WTC11 (cell line): ENCODE measurements around the gene CEBPA. TPM values are rescaled to one million over a fixed set of nuclear protein-coding genes. Genes with fewer than 3 reads are reported as not detected.
A peak's percentile ranks its signal among the peaks of the same experiment; 100 is the strongest.

Source experiments
- ATAC-seq: fragments of 200-7000 bp; cut with Tn5 transposase; 2 replicates; pipeline ENCODE4 v1.10.0; 2021; ENCODE audit warnings: mild to moderate bottlenecking, moderate library complexity
- CTCF ChIA-PET: fragments of 300-600 bp; sonication (Branson Sonifier 250); formaldehyde crosslinking; loops from one replicate; lab custom pipeline; 2021; ENCODE audit warnings: antibody characterized with exemption; lab: Charles Lee
- POLR2A ChIA-PET: fragments of 350-600 bp; sonication (Branson Sonifier 250); formaldehyde crosslinking; loops from one replicate; lab custom pipeline; 2021; ENCODE audit warnings: antibody characterized with exemption; lab: Charles Lee
- DNase-seq: peaks from one replicate; pipeline ENCODE4 v3.0.0; 2021; ENCODE audit warnings: low spot score
- H3K27ac Mint-ChIP-seq: 2 replicates; pipeline ENCODE4 v1.8.0; 2021; ENCODE audit warnings: mixed read lengths
- H3K27me3 Mint-ChIP-seq: 2 replicates; pipeline ENCODE4 v1.8.0; 2021; ENCODE audit warnings: low read depth, mild to moderate bottlenecking, moderate library complexity, mixed read lengths
- H3K36me3 Mint-ChIP-seq: 2 replicates; pipeline ENCODE4 v1.8.0; 2021; ENCODE audit warnings: mixed read lengths
- H3K4me1 Mint-ChIP-seq: 2 replicates; pipeline ENCODE4 v1.8.0; 2022; ENCODE audit warnings: mixed read lengths
- H3K4me3 Mint-ChIP-seq: 2 replicates; pipeline ENCODE4 v1.8.0; 2021; ENCODE audit warnings: mild to moderate bottlenecking, moderate library complexity, mixed read lengths
- H3K9me3 Mint-ChIP-seq: 2 replicates; pipeline ENCODE4 v1.8.0; 2021; ENCODE audit warnings: mixed read lengths
- ETV6 ChIP-seq: sonication (generic); formaldehyde crosslinking; IDR thresholded peaks from 2 replicates; pipeline ENCODE4 v1.8.1; 2022; ENCODE audit warnings: mild to moderate bottlenecking, missing genetic modification reagents
- FOXP1 ChIP-seq: sonication (generic); formaldehyde crosslinking; IDR thresholded peaks from 2 replicates; pipeline ENCODE4 v1.8.0; 2022; ENCODE audit warnings: missing genetic modification reagents, mild to moderate bottlenecking, moderate library complexity, borderline replicate concordance
- MYBL2 ChIP-seq: sonication (generic); formaldehyde crosslinking; IDR thresholded peaks from 2 replicates; pipeline ENCODE4 v1.8.1; 2023; ENCODE audit warnings: mild to moderate bottlenecking, moderate library complexity, missing genetic modification reagents
- SMAD4 ChIP-seq: sonication (generic); formaldehyde crosslinking; IDR thresholded peaks from 2 replicates; pipeline ENCODE4 v1.8.0; 2022; ENCODE audit warnings: mild to moderate bottlenecking, missing genetic modification reagents
- ZNF121 ChIP-seq: sonication (generic); formaldehyde crosslinking; IDR thresholded peaks from 2 replicates; pipeline ENCODE4 v1.8.0; 2023; ENCODE audit warnings: missing genetic modification reagents
- ZNF263 ChIP-seq: sonication (generic); formaldehyde crosslinking; IDR thresholded peaks from 2 replicates; pipeline ENCODE4 v1.8.1; 2022; ENCODE audit warnings: low read depth, mild to moderate bottlenecking, moderate library complexity, missing genetic modification reagents
- total RNA-seq: library from RNA; stranded (reverse); gene quantifications from 3 replicates; pipeline ENCODE4 v1.2.3, GENCODE V29; 2021
- TF ChIP-seq, protein P1 (sequence below): sonication (generic); formaldehyde crosslinking; IDR thresholded peaks from 2 replicates; pipeline ENCODE4 v1.8.1; 2023; ENCODE audit warnings: mild to moderate bottlenecking, missing genetic modification reagents, borderline replicate concordance
- TF ChIP-seq, protein P2 (sequence below): fragments of 250-450 bp; sonication (Bioruptor Pico); IDR thresholded peaks from 2 replicates; pipeline ENCODE4 v1.9.0; 2021; ENCODE audit warnings: moderate library complexity, mild to moderate bottlenecking, inconsistent platforms, borderline replicate concordance
- TF ChIP-seq, protein P3 (sequence below): fragments of 250-450 bp; sonication (Bioruptor Pico); IDR thresholded peaks from 2 replicates; pipeline ENCODE4 v1.9.0; 2021; ENCODE audit warnings: mild to moderate bottlenecking
- TF ChIP-seq, protein P4 (sequence below): sonication (generic); formaldehyde crosslinking; IDR thresholded peaks from 2 replicates; pipeline ENCODE4 v1.8.0; 2022; ENCODE audit warnings: mild to moderate bottlenecking, missing genetic modification reagents
- TF ChIP-seq, protein P5 (sequence below): sonication (generic); formaldehyde crosslinking; IDR thresholded peaks from 2 replicates; pipeline ENCODE4 v1.8.0; 2022; ENCODE audit warnings: mild to moderate bottlenecking, missing genetic modification reagents
- TF ChIP-seq, protein P6 (sequence below): sonication (generic); formaldehyde crosslinking; conservative IDR thresholded peaks from 2 replicates; pipeline ENCODE4 v1.8.1; 2023; ENCODE audit warnings: mild to moderate bottlenecking, low read depth, missing genetic modification reagents, moderate library complexity

CEBPA gene
- total RNA-seq, 1 experiment from 2014 or later: 5.6 TPM

DNA sequence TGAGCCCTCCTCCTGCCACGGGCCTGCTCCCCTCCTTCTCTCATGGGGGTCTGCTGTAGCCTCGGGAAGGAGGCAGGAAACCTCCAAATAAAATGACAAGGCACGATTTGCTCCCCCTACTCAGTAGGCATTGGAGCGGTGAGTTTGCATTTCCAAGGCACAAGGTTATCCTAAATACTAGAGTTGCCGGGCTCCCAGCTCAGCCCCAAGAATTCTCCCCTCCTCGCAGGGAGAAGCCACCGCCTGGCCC lies 1.5 kb downstream of the CEBPA start:
- no peak for TF ChIP-seq ETV6 (CRISPR knock-in tag)
- TF ChIP-seq, protein P1, sequence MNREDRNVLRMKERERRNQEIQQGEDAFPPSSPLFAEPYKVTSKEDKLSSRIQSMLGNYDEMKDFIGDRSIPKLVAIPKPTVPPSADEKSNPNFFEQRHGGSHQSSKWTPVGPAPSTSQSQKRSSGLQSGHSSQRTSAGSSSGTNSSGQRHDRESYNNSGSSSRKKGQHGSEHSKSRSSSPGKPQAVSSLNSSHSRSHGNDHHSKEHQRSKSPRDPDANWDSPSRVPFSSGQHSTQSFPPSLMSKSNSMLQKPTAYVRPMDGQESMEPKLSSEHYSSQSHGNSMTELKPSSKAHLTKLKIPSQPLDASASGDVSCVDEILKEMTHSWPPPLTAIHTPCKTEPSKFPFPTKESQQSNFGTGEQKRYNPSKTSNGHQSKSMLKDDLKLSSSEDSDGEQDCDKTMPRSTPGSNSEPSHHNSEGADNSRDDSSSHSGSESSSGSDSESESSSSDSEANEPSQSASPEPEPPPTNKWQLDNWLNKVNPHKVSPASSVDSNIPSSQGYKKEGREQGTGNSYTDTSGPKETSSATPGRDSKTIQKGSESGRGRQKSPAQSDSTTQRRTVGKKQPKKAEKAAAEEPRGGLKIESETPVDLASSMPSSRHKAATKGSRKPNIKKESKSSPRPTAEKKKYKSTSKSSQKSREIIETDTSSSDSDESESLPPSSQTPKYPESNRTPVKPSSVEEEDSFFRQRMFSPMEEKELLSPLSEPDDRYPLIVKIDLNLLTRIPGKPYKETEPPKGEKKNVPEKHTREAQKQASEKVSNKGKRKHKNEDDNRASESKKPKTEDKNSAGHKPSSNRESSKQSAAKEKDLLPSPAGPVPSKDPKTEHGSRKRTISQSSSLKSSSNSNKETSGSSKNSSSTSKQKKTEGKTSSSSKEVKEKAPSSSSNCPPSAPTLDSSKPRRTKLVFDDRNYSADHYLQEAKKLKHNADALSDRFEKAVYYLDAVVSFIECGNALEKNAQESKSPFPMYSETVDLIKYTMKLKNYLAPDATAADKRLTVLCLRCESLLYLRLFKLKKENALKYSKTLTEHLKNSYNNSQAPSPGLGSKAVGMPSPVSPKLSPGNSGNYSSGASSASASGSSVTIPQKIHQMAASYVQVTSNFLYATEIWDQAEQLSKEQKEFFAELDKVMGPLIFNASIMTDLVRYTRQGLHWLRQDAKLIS: no peak
- TF ChIP-seq, protein P2, sequence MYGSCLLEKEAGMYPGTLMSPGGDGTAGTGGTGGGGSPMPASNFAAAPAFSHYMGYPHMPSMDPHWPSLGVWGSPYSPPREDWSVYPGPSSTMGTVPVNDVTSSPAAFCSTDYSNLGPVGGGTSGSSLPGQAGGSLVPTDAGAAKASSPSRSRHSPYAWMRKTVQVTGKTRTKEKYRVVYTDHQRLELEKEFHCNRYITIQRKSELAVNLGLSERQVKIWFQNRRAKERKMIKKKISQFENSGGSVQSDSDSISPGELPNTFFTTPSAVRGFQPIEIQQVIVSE (CRISPR knock-in tag): no peak
- ATAC-seq (no peak), DNase-seq (no peak)
- ChIA-PET POLR2A (no interaction called here), CTCF (interaction anchor here (0.8 to 1.8 kb wide), 10 partner anchors 40 to 116 kb away, joined by 3 to 5 read pairs (median 3); no protein-coding TSS in a partner anchor)
- peaks cover 41% of the 10 kb centered on the region for H3K27me3 Mint-ChIP-seq
- H3K9me3 Mint-ChIP-seq: no peaks in the 10 kb centered on the region
- H3K27ac Mint-ChIP-seq: no peak overlapping the region
- H3K36me3 Mint-ChIP-seq: no peaks in the 10 kb centered on the region
- H3K4me3 Mint-ChIP-seq: peak overlapping the region; percentile 68
- peaks cover 26% of the 10 kb centered on the region for H3K4me1 Mint-ChIP-seq

DNA sequence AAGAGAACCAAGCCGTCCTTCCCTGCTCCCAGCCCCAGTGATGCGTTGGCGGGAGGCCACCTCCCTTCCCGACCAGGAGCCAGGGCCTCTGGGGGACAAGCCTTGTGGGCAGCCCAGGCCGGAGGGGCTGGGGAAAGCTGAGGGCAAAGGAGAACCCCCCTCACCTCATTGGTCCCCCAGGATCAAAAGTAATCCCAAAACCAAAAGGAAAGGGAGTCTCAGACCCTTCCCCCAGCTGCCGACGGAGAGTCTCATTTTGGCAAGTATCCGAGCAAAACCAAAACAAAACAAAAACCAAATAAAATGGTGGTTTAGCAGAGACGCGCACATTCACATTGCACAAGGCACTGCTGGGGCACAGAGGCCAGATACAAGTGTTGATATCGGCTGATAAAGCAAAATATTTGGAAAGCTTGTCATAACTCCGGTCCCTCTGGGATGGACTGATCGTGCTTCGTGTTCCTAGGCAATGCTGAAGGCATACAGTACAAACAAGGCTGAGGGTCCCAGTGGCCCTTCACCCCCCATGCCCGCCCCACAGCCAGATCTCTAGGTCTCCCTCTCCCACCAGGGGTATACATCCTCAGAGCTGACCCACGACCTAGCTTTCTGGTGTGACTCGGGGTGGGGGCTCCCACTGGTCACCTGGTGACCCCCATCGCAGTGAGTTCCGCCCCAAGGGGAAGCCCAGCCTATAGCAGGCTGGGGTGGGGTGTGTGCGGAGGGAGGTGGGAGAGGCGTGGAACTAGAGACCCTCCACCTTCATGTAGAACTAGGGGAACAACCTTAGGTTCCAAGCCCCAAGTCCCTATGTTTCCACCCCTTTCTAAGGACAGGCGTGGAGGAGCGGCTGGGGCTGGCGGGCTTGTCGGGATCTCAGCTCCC lies 2.1 kb downstream of the CEBPA start:
- peaks cover 23% of the 10 kb centered on the region for H3K4me1 Mint-ChIP-seq
- ChIA-PET POLR2A (interaction anchor here (0.6 kb wide), 1 partner anchor 28 kb away, joined by 3 read pairs; no protein-coding TSS in a partner anchor), CTCF (interaction anchor here (0.8 to 1.8 kb wide), 10 partner anchors 25 to 116 kb away, joined by 3 to 5 read pairs (median 3); no protein-coding TSS in a partner anchor)
- H3K27me3 Mint-ChIP-seq: peaks cover 41% of the 10 kb centered on the region
- H3K27ac Mint-ChIP-seq: no peak overlapping the region
- H3K4me3 Mint-ChIP-seq: peak overlapping the region; percentile 68
- TF ChIP-seq, protein P3, sequence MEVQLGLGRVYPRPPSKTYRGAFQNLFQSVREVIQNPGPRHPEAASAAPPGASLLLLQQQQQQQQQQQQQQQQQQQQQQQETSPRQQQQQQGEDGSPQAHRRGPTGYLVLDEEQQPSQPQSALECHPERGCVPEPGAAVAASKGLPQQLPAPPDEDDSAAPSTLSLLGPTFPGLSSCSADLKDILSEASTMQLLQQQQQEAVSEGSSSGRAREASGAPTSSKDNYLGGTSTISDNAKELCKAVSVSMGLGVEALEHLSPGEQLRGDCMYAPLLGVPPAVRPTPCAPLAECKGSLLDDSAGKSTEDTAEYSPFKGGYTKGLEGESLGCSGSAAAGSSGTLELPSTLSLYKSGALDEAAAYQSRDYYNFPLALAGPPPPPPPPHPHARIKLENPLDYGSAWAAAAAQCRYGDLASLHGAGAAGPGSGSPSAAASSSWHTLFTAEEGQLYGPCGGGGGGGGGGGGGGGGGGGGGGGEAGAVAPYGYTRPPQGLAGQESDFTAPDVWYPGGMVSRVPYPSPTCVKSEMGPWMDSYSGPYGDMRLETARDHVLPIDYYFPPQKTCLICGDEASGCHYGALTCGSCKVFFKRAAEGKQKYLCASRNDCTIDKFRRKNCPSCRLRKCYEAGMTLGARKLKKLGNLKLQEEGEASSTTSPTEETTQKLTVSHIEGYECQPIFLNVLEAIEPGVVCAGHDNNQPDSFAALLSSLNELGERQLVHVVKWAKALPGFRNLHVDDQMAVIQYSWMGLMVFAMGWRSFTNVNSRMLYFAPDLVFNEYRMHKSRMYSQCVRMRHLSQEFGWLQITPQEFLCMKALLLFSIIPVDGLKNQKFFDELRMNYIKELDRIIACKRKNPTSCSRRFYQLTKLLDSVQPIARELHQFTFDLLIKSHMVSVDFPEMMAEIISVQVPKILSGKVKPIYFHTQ (CRISPR knock-in tag): no peak
- TF ChIP-seq MYBL2 (no peak), SMAD4 (CRISPR knock-in tag) (no peak)
- H3K9me3 Mint-ChIP-seq: no peaks in the 10 kb centered on the region
- no peak for DNase-seq
- no peak for ATAC-seq
- no peaks in the 10 kb centered on the region for H3K36me3 Mint-ChIP-seq

DNA sequence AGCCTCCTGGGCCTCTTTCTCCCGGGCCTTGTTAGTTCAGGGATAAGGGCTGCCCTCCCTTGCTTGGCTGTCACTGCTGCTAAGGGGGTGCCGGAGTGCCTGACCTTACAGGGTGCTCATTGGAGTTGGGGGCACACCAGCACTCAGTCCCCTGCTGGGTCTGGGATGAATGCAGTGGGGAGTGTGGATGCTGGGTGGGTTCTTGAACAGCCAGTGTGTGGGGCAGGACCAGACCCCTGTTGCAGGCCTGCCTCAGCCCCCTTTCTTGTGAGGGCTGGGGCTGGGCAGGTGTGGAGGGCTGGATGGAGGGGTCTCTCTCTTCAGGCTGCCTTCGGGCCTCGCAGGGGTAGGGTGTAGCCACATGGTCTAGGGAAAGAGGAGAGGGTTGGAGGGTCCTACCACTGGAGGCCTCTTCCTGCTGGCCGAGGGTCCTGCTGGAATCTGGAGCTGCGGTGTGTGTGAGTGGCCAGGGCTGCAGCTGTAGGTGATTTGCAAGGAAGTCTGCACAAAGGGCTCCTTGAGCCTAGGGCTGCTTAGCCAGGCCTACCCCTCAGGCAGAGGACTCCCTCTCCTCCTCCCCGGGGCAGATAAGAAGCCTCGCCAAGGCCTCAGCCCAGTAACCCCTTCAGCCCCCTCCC lies 3.2 kb downstream of the CEBPA start:
- ATAC-seq: no peak
- no peak for DNase-seq
- H3K36me3 Mint-ChIP-seq: no peaks in the 10 kb centered on the region
- H3K27ac Mint-ChIP-seq: no peak overlapping the region
- ChIA-PET POLR2A (interaction anchor here (0.6 kb wide), 1 partner anchor 25 kb away, joined by 5 read pairs; no protein-coding TSS in a partner anchor), CTCF (interaction anchor here (1.2 to 2.4 kb wide), 5 partner anchors 12 to 103 kb away, joined by 3 to 7 read pairs (median 5); no protein-coding TSS in a partner anchor)
- peaks cover 13% of the 10 kb centered on the region for H3K4me1 Mint-ChIP-seq
- peaks cover 31% of the 10 kb centered on the region for H3K27me3 Mint-ChIP-seq
- no peak overlapping the region for H3K4me3 Mint-ChIP-seq
- H3K9me3 Mint-ChIP-seq: no peaks in the 10 kb centered on the region
- TF ChIP-seq, protein P4, sequence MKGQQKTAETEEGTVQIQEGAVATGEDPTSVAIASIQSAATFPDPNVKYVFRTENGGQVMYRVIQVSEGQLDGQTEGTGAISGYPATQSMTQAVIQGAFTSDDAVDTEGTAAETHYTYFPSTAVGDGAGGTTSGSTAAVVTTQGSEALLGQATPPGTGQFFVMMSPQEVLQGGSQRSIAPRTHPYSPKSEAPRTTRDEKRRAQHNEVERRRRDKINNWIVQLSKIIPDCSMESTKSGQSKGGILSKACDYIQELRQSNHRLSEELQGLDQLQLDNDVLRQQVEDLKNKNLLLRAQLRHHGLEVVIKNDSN (CRISPR knock-in tag): no peak
- TF ChIP-seq, protein P1: no peak
- TF ChIP-seq ZNF263 (CRISPR knock-in tag): no peak
- TF ChIP-seq FOXP1 (CRISPR knock-in tag): no peak
- TF ChIP-seq, protein P5, sequence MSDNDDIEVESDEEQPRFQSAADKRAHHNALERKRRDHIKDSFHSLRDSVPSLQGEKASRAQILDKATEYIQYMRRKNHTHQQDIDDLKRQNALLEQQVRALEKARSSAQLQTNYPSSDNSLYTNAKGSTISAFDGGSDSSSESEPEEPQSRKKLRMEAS (CRISPR knock-in tag): no peak
- no peak for TF ChIP-seq ZNF121 (CRISPR knock-in tag)
- TF ChIP-seq, protein P6, sequence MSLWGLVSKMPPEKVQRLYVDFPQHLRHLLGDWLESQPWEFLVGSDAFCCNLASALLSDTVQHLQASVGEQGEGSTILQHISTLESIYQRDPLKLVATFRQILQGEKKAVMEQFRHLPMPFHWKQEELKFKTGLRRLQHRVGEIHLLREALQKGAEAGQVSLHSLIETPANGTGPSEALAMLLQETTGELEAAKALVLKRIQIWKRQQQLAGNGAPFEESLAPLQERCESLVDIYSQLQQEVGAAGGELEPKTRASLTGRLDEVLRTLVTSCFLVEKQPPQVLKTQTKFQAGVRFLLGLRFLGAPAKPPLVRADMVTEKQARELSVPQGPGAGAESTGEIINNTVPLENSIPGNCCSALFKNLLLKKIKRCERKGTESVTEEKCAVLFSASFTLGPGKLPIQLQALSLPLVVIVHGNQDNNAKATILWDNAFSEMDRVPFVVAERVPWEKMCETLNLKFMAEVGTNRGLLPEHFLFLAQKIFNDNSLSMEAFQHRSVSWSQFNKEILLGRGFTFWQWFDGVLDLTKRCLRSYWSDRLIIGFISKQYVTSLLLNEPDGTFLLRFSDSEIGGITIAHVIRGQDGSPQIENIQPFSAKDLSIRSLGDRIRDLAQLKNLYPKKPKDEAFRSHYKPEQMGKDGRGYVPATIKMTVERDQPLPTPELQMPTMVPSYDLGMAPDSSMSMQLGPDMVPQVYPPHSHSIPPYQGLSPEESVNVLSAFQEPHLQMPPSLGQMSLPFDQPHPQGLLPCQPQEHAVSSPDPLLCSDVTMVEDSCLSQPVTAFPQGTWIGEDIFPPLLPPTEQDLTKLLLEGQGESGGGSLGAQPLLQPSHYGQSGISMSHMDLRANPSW (CRISPR knock-in tag): no peak
